H1 (cell line): Measurements from ENCODE around the gene EEF1AKMT3. TPM values are rescaled to one million over a fixed set of nuclear protein-coding genes. Genes with fewer than 3 reads are reported as not detected.

Source experiments
- CTCF ChIA-PET: fragments of 300-600 bp; sonication (Branson Sonifier 250); formaldehyde crosslinking; loops from one replicate; lab custom pipeline; 2021; ENCODE audit not compliant: partially characterized antibody; lab: Charles Lee
- POLR2A ChIA-PET: fragments of 300-600 bp; sonication (Branson Sonifier 250); formaldehyde crosslinking; loops from one replicate; lab custom pipeline; 2021; ENCODE audit warnings: inconsistent platforms; ENCODE audit not compliant: partially characterized antibody; lab: Charles Lee
- DNase-seq, 2 experiments: peaks; one replicate each; pipeline versions ENCODE4 v3.0.0 to v3.0.0-alpha.2; 2010 to 2022; ENCODE audit warnings: low spot score in 2 of 2, low read depth in 1 of 2, mixed read lengths in 1 of 2
- FAIRE-seq: peaks from 2 replicates; lab custom pipeline; 2011; peaks lifted over from hg19 to GRCh38; lab: Jason Lieb, UNC
- H2AFZ ChIP-seq: 2 replicates; pipeline ENCODE4 v1.8.1; 2012; ENCODE audit warnings: low read length, inconsistent platforms
- H2AK5ac ChIP-seq: 2 replicates; pipeline ENCODE4 v1.6.1; 2013; ENCODE audit warnings: low read depth, low read length
- H2BK120ac ChIP-seq: replicated peaks from 2 replicates; pipeline ENCODE3; 2013; ENCODE audit warnings: low read depth, low read length, inconsistent platforms
- H2BK12ac ChIP-seq: 2 replicates; pipeline ENCODE4 v1.6.1; 2013; ENCODE audit warnings: low read depth, low read length
- H2BK15ac ChIP-seq: 2 replicates; pipeline ENCODE4 v1.6.1; 2013; ENCODE audit warnings: low read length
- H2BK20ac ChIP-seq: 2 replicates; pipeline ENCODE4 v1.6.1; 2013; ENCODE audit warnings: low read length
- H2BK5ac ChIP-seq: 2 replicates; pipeline ENCODE4 v1.6.1; 2013; ENCODE audit warnings: low read depth, low read length
- H3K14ac ChIP-seq: 2 replicates; pipeline ENCODE4 v1.6.1; 2013; ENCODE audit warnings: inconsistent platforms; ENCODE audit not compliant: insufficient read length
- H3K18ac ChIP-seq: 2 replicates; pipeline ENCODE4 v1.6.1; 2013; ENCODE audit warnings: low read length; ENCODE audit errors: extremely low read depth
- H3K23ac ChIP-seq: 2 replicates; pipeline ENCODE4 v1.6.1; 2013; ENCODE audit warnings: inconsistent platforms; ENCODE audit not compliant: insufficient read length
- H3K23me2 ChIP-seq: 2 replicates; pipeline ENCODE4 v1.6.1; 2013; ENCODE audit warnings: low read depth, low read length
- H3K27ac ChIP-seq: 2 replicates; pipeline ENCODE4 v1.6.1; 2011; ENCODE audit warnings: low read depth, low read length, inconsistent platforms
- H3K27me3 ChIP-seq, 4 experiments: replicated peaks in 1 of 4; 1 replicate in 1 of 4; 2 replicates in 3 of 4; pipeline versions ENCODE4 v1.6.1 to v1.8.1; 2011 to 2013; ENCODE audit warnings: low read length in 3 of 4, mild to moderate bottlenecking in 3 of 4, inconsistent platforms in 2 of 4, mixed read lengths in 2 of 4, moderate library complexity in 1 of 4; ENCODE audit not compliant: control insufficient read depth in 3 of 4, insufficient read depth in 3 of 4; ENCODE audit errors: extremely low read depth in 1 of 4
- H3K36me3 ChIP-seq, 4 experiments: 2 replicates each; pipeline versions ENCODE4 v1.6.1 to v1.8.1; 2011 to 2013; ENCODE audit warnings: mild to moderate bottlenecking in 4 of 4, low read length in 3 of 4, moderate library complexity in 2 of 4, control low read depth in 1 of 4, inconsistent platforms in 1 of 4; ENCODE audit not compliant: insufficient read depth in 4 of 4, control insufficient read depth in 2 of 4
- H3K4ac ChIP-seq: replicated peaks from 2 replicates; pipeline ENCODE3; 2013; ENCODE audit warnings: low read length, low read depth, mixed read lengths, inconsistent platforms; ENCODE audit not compliant: insufficient read length
- H3K4me1 ChIP-seq, 4 experiments: replicated peaks in 1 of 4; 1 replicate in 1 of 4; 2 replicates in 3 of 4; pipeline versions ENCODE4 v1.6.1 to v1.8.1; 2011 to 2013; ENCODE audit warnings: low read length in 3 of 4, inconsistent platforms in 2 of 4, mixed read lengths in 1 of 4; ENCODE audit not compliant: insufficient read depth in 4 of 4, control insufficient read depth in 3 of 4
- H3K4me2 ChIP-seq, 2 experiments: 2 replicates each; pipeline versions ENCODE4 v1.6.1 to v1.8.1; 2011 to 2013; ENCODE audit warnings: low read depth in 2 of 2, low read length in 2 of 2, control low read depth in 1 of 2, inconsistent platforms in 1 of 2, mild to moderate bottlenecking in 1 of 2; ENCODE audit not compliant: insufficient read depth in 1 of 2
- H3K4me3 ChIP-seq, 4 experiments: fragments of 200-600, 300-600 bp in 1 of 4; sonication (generic), shearing (Covaris generic), sonication (Bioruptor Twin) in 1 of 4; 2 replicates each; pipeline versions ENCODE4 v1.5.1 to v1.8.1; 2011 to 2016; ENCODE audit warnings: low read length in 4 of 4, low read depth in 3 of 4, control low read depth in 2 of 4, inconsistent platforms in 2 of 4, mild to moderate bottlenecking in 2 of 4, mixed read lengths in 1 of 4, moderate library complexity in 1 of 4; ENCODE audit not compliant: insufficient read depth in 2 of 4; ENCODE audit errors: extremely low read depth in 1 of 4
- H3K56ac ChIP-seq: replicated peaks from 2 replicates; pipeline ENCODE3; 2013; ENCODE audit warnings: low read depth, mild to moderate bottlenecking, mixed read lengths, low read length, inconsistent platforms; ENCODE audit not compliant: insufficient read length
- H3K79me1 ChIP-seq: 2 replicates; pipeline ENCODE4 v1.6.1; 2013; ENCODE audit warnings: low read depth, low read length, control low read depth
- H3K79me2 ChIP-seq, 2 experiments: 2 replicates each; pipeline versions ENCODE4 v1.6.1 to v1.8.1; 2012 to 2013; ENCODE audit warnings: low read length in 2 of 2, mild to moderate bottlenecking in 2 of 2, inconsistent platforms in 1 of 2; ENCODE audit not compliant: insufficient read depth in 2 of 2, control insufficient read depth in 1 of 2
- H3K9ac ChIP-seq, 4 experiments: replicated peaks in 1 of 4; 1 replicate in 1 of 4; 2 replicates in 3 of 4; pipeline versions ENCODE4 v1.6.1 to v1.8.1; 2011 to 2013; ENCODE audit warnings: low read depth in 3 of 4, low read length in 3 of 4, control low read depth in 2 of 4, mild to moderate bottlenecking in 2 of 4, moderate library complexity in 2 of 4, inconsistent platforms in 1 of 4; ENCODE audit errors: extremely low read depth in 1 of 4
- H3K9me3 ChIP-seq, 2 experiments: 2 replicates each; pipeline versions ENCODE4 v1.6.1 to v1.8.1; 2012 to 2013; ENCODE audit warnings: mild to moderate bottlenecking in 2 of 2, moderate library complexity in 2 of 2, control low read depth in 1 of 2, inconsistent platforms in 1 of 2, low read depth in 1 of 2, low read length in 1 of 2, mixed read lengths in 1 of 2; ENCODE audit not compliant: insufficient read depth in 2 of 2
- H4K20me1 ChIP-seq, 2 experiments: replicated peaks in 1 of 2; 2 replicates each; pipeline versions ENCODE3 to v1.8.1; 2011 to 2013; ENCODE audit warnings: inconsistent platforms in 2 of 2, low read length in 2 of 2, mild to moderate bottlenecking in 1 of 2; ENCODE audit not compliant: insufficient read depth in 2 of 2, control insufficient read depth in 1 of 2
- H4K5ac ChIP-seq: 2 replicates; pipeline ENCODE4 v1.6.1; 2013; ENCODE audit warnings: low read length, low read depth, mixed read lengths, inconsistent platforms; ENCODE audit not compliant: insufficient read length
- H4K8ac ChIP-seq: 2 replicates; pipeline ENCODE4 v1.8.0; 2013; ENCODE audit warnings: mild to moderate bottlenecking, moderate library complexity, low read length, inconsistent platforms; ENCODE audit not compliant: insufficient read depth; ENCODE audit errors: extremely low read depth
- H4K91ac ChIP-seq: replicated peaks from 2 replicates; pipeline ENCODE3; 2013; ENCODE audit warnings: low read length, mixed read lengths, inconsistent platforms; ENCODE audit not compliant: insufficient read length
- ASH2L ChIP-seq: fragments of 200-600, 300-600 bp; sonication (generic); IDR thresholded peaks from one replicate; pipeline ENCODE4 v1.7.1; 2017; ENCODE audit warnings: low read length
- CBX5 ChIP-seq: fragments of 300-800, 300-1000 bp; sonication (generic); IDR thresholded peaks from 2 replicates; pipeline ENCODE4 v1.7.1; 2016; ENCODE audit warnings: antibody characterized with exemption, low read length, low read depth
- CEBPB ChIP-seq: IDR thresholded peaks from 2 replicates; pipeline ENCODE4 v1.6.1; 2012; ENCODE audit warnings: low read depth, low read length
- CHD2 ChIP-seq: IDR thresholded peaks from 2 replicates; pipeline ENCODE4 v1.6.1; 2012; ENCODE audit warnings: low read length, improper control_type of control experiment
- FOSL1 ChIP-seq: IDR thresholded peaks from 2 replicates; pipeline ENCODE4 v1.6.1; 2011; ENCODE audit warnings: mild to moderate bottlenecking, low read depth, low read length, moderate library complexity; ENCODE audit not compliant: insufficient read depth
- JUN ChIP-seq: IDR thresholded peaks from 2 replicates; pipeline ENCODE4 v1.6.1; 2011; ENCODE audit warnings: low read depth, mild to moderate bottlenecking, improper control_type of control experiment, low read length
- JUND ChIP-seq: IDR thresholded peaks from 2 replicates; pipeline ENCODE4 v1.6.1; 2011; ENCODE audit warnings: mild to moderate bottlenecking, improper control_type of control experiment, low read length
- KDM4A ChIP-seq: IDR thresholded peaks from one replicate; pipeline ENCODE4 v1.7.1; 2012; ENCODE audit warnings: low read depth, mild to moderate bottlenecking, moderate library complexity, low read length, inconsistent platforms; ENCODE audit not compliant: severe bottlenecking
- POLR2A ChIP-seq, 2 experiments: IDR thresholded peaks; 1 replicate in 1 of 2; 2 replicates in 1 of 2; pipeline ENCODE4 v1.6.1; 2011; ENCODE audit warnings: low read depth in 2 of 2, low read length in 2 of 2, mild to moderate bottlenecking in 2 of 2; ENCODE audit errors: control extremely low read depth in 1 of 2
- POLR2AphosphoS5 ChIP-seq: IDR thresholded peaks from 2 replicates; pipeline ENCODE4 v1.6.1; 2011; ENCODE audit warnings: low read depth, low read length
- RAD21 ChIP-seq, 2 experiments: IDR thresholded peaks in 1 of 2; conservative IDR thresholded peaks in 1 of 2; 2 replicates each; pipeline ENCODE4 v1.6.1; 2011; ENCODE audit warnings: low read depth in 2 of 2, low read length in 2 of 2, improper control_type of control experiment in 1 of 2, inconsistent platforms in 1 of 2, mild to moderate bottlenecking in 1 of 2, moderate library complexity in 1 of 2
- SIN3A ChIP-seq, 2 experiments: IDR thresholded peaks in 1 of 2; conservative IDR thresholded peaks in 1 of 2; 2 replicates each; pipeline ENCODE4 v1.6.1; 2011 to 2012; ENCODE audit warnings: low read length in 2 of 2, improper control_type of control experiment in 1 of 2, low read depth in 1 of 2, mild to moderate bottlenecking in 1 of 2
- SP1 ChIP-seq: IDR thresholded peaks from 2 replicates; pipeline ENCODE4 v1.6.1; 2011; ENCODE audit warnings: low read depth, low read length
- SUZ12 ChIP-seq: fragments of 200-600 bp; sonication (generic); IDR thresholded peaks from 2 replicates; pipeline ENCODE4 v1.6.1; 2012; ENCODE audit warnings: mild to moderate bottlenecking, inconsistent platforms, low read length, moderate library complexity, mixed read lengths
- TCF12 ChIP-seq: IDR thresholded peaks from 2 replicates; pipeline ENCODE4 v1.6.1; 2011; ENCODE audit warnings: low read depth, mild to moderate bottlenecking, low read length
- WGBS, 2 experiments: shearing (Covaris generic) in 1 of 2; methylation state at CpG; one replicate each; pipeline versions ENCODE4 v1.1.6 to v1.1.7; 2013 to 2015; ENCODE audit warnings: low lambda C conversion rate in 2 of 2, mixed read lengths in 2 of 2, inconsistent platforms in 1 of 2, low coverage in 1 of 2, missing lambda C conversion rate in 1 of 2; ENCODE audit not compliant: insufficient replicate concordance in 2 of 2, insufficient coverage in 1 of 2, insufficient read length in 1 of 2; ENCODE audit errors: extremely low coverage in 1 of 2, missing lambda C conversion rate in 1 of 2; 5-methylcytosine and 5-hydroxymethylcytosine counted together
- polyA plus RNA-seq, 7 experiments: library from polyadenylated mRNA; depleted of rRNA in 3 of 7; stranded (reverse) in 5 of 7; unstranded in 2 of 7; fragments of >200 nt in 5 of 7; fragments of 200-250 nt in 2 of 7; gene quantifications; 1 replicate in 5 of 7; 2 replicates in 1 of 7; 4 replicates in 1 of 7; pipeline versions ENCODE4 v1.2.1 to v1.2.3, GENCODE V29; 2011 to 2013; ENCODE audit warnings: missing spikeins in 2 of 7, mixed read lengths in 2 of 7
- total RNA-seq: library from RNA; stranded (reverse); fragmentation: NEBNext Ultra II Directional; extraction: Animal tissue kit (Norgen Biotek cat#: 25700); gene quantifications from 2 replicates; pipeline ENCODE4 v1.2.1, GENCODE V29; 2021

The EEF1AKMT3 gene
- total and polyA plus RNA-seq, 2 of the 8 experiments (the other 6 are each of a cell fraction or from before 2014, with no cell fraction given): 3.1 to 4.4 TPM

- Histone ChIP-seq H3K23ac (no peak overlapping the region), H2AK5ac (no peak overlapping the region), H3K27ac (no peak overlapping the region), H4K8ac (no peak overlapping the region), H2BK15ac (no peak overlapping the region), H3K79me2 (0 out of 4 replicates have a peak, but pooled peaks cover 0 to 7% of the 10 kb centered on the region in 2 experiments), H3K4ac (no peak overlapping the region), H3K27me3 (peaks cover 0 to 4% (median 1%) of the 10 kb centered on the region in 4 experiments; a peak in 2 of 7 replicates), H3K56ac (no peak overlapping the region), H2BK20ac (no peak overlapping the region), H3K4me1 (peaks cover 0 to 3% (median 1%) of the 10 kb centered on the region in 4 experiments; a peak in 2 of 7 replicates), H3K14ac (no peak overlapping the region), H3K18ac (no peak overlapping the region), H3K79me1 (no peaks in the 10 kb centered on the region; the same call in 1 of the 2 replicates), H2BK120ac (no peak overlapping the region), H4K20me1 (no peaks in the 10 kb centered on the region), H2BK12ac (no peak overlapping the region), H4K91ac (no peak overlapping the region), H3K36me3 (peaks cover 0 to 4% (median 1%) of the 10 kb centered on the region in 4 experiments; a peak in 3 of 8 replicates), H3K4me2 (no peak overlapping the region), H2BK5ac (no peak overlapping the region), H2AFZ (no peak overlapping the region), H3K4me3 (no peak overlapping the region), H3K9me3 (no peaks in the 10 kb centered on the region), H4K5ac (no peak overlapping the region), H3K9ac (no peak overlapping the region), H3K23me2 (peaks cover 12% of the 10 kb centered on the region; the same call in 1 of the 2 replicates)
- CTCF ChIA-PET: interaction anchor here (0.8 to 4.5 kb wide), 5 partner anchors 9 to 63 kb away, joined by 3 to 28 read pairs (median 5); no protein-coding TSS in a partner anchor
- DNase-seq (no peak), FAIRE-seq (no peak)
- POLR2A ChIA-PET: interaction anchor here (0.9 to 1.8 kb wide), 2 partner anchors 18 to 26 kb away, joined by 4 read pairs; no protein-coding TSS in a partner anchor
- WGBS, 2 experiments: 83% methylated on average over 1 of the region's 3 CpGs; no CpG with 5 or more reads in 1 of the 2 experiments
- TF ChIP-seq CEBPB (no peak), SUZ12 (no peak), TCF12 (no peak), JUND (no peak), JUN (no peak), POLR2AphosphoS5 (no peak), POLR2A (IDR thresholded peaks at IDR 0.05; ENCODE audit: control extremely low read depth in 1 of 2, low read depth in 2 of 2, low read length in 2 of 2) (no peak), CHD2 (no peak), CBX5 (no peak), SIN3A (conservative IDR thresholded peaks at IDR 0.05 in 1 of 2, IDR thresholded peaks at IDR 0.05 in 1 of 2; ENCODE audit: low read depth in 1 of 2, low read length in 2 of 2) (no peak), RAD21 (IDR thresholded peaks at IDR 0.05 in 1 of 2, conservative IDR thresholded peaks at IDR 0.05 in 1 of 2; ENCODE audit: low read depth in 2 of 2, low read length in 2 of 2) (no peak), KDM4A (no peak), SP1 (no peak), FOSL1 (no peak), ASH2L (no peak)
Observed at GRCh38 chr12:57775044-57775443, 2.6 kb downstream of the EEF1AKMT3 start.
